ENCODE data around the gene TENM4. TPM values are rescaled to one million over a fixed set of nuclear protein-coding genes. Genes with fewer than 3 reads are reported as not detected.

TENM4 gene
- polyA plus RNA-seq, 2 of the 4 experiments (the other 2 are of a cell fraction) = 0.06 to 0.31 TPM

DNA sequence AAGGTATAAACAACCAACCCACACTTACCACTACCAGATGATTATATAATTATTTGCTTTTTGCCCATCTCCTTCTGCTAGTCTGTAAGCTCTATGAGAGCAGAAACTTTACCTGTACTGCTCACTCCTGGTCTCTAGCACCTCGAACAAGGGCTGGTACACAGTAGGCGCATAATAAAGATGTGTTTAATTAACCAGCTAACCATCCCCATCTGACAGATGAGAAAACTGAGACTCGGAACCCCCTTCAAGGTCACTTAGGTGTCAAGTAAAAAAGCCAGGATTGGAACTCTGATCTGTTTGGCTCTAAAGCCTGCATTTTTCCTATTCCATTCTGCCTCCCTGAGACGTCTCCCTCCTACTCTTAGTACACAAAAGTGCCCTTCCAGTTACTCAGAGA is 370.3 kb downstream of the TENM4 start:
- DNase-seq (ENCODE audit: low read depth in 1 of 2, low spot score in 1 of 2) (no peak), FAIRE-seq (no peak), ATAC-seq (no peak)
- POLR2A ChIA-PET = no interaction called here
- 65% methylated on average over 4 of the region's 4 CpGs for WGBS (ENCODE audit: missing lambda C conversion rate)
- no peak for TF ChIP-seq ZSCAN20 (CRISPR knock-in tag; IDR thresholded peaks at IDR 0.05)
- TF ChIP-seq SREBF2 (IDR thresholded peaks at IDR 0.05) = no peak
- no peak for TF ChIP-seq JUNB (IDR thresholded peaks at IDR 0.05)
- no peak for TF ChIP-seq RCOR1 (IDR thresholded peaks at IDR 0.05; ENCODE audit: low read depth, low read length)
- no peak for TF ChIP-seq HOXA7 (CRISPR knock-in tag; IDR thresholded peaks at IDR 0.05)
- no peak for TF ChIP-seq EHMT2 (IDR thresholded peaks at IDR 0.05; ENCODE audit: low read depth)
- TF ChIP-seq, protein P1, sequence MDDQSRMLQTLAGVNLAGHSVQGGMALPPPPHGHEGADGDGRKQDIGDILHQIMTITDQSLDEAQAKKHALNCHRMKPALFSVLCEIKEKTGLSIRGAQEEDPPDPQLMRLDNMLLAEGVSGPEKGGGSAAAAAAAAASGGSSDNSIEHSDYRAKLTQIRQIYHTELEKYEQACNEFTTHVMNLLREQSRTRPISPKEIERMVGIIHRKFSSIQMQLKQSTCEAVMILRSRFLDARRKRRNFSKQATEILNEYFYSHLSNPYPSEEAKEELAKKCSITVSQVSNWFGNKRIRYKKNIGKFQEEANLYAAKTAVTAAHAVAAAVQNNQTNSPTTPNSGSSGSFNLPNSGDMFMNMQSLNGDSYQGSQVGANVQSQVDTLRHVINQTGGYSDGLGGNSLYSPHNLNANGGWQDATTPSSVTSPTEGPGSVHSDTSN (IDR thresholded peaks at IDR 0.05) = no peak
- TF ChIP-seq, protein P2, sequence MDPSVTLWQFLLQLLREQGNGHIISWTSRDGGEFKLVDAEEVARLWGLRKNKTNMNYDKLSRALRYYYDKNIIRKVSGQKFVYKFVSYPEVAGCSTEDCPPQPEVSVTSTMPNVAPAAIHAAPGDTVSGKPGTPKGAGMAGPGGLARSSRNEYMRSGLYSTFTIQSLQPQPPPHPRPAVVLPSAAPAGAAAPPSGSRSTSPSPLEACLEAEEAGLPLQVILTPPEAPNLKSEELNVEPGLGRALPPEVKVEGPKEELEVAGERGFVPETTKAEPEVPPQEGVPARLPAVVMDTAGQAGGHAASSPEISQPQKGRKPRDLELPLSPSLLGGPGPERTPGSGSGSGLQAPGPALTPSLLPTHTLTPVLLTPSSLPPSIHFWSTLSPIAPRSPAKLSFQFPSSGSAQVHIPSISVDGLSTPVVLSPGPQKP (IDR thresholded peaks at IDR 0.05; ENCODE audit: low read depth, low read length) = no peak
- TF ChIP-seq SMC3 (IDR thresholded peaks at IDR 0.05) = no peak
- no peak for TF ChIP-seq EHF (CRISPR knock-in tag; IDR thresholded peaks at IDR 0.05)
- TF ChIP-seq MYC (IDR thresholded peaks at IDR 0.05; ENCODE audit: borderline replicate concordance, low read length) = no peak
- TF ChIP-seq KDM1A (IDR thresholded peaks at IDR 0.05; ENCODE audit: low read depth) = no peak
- TF ChIP-seq CHD2 (IDR thresholded peaks at IDR 0.05; ENCODE audit: low read length, partially characterized antibody) = no peak
- no peak for TF ChIP-seq JUN (IDR thresholded peaks at IDR 0.05)
- TF ChIP-seq, protein P3, sequence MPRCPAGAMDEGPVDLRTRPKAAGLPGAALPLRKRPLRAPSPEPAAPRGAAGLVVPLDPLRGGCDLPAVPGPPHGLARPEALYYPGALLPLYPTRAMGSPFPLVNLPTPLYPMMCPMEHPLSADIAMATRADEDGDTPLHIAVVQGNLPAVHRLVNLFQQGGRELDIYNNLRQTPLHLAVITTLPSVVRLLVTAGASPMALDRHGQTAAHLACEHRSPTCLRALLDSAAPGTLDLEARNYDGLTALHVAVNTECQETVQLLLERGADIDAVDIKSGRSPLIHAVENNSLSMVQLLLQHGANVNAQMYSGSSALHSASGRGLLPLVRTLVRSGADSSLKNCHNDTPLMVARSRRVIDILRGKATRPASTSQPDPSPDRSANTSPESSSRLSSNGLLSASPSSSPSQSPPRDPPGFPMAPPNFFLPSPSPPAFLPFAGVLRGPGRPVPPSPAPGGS (IDR thresholded peaks at IDR 0.05) = no peak
- TF ChIP-seq, protein P4, sequence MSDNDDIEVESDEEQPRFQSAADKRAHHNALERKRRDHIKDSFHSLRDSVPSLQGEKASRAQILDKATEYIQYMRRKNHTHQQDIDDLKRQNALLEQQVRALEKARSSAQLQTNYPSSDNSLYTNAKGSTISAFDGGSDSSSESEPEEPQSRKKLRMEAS (IDR thresholded peaks at IDR 0.05) = no peak
- TF ChIP-seq HOXB5 (CRISPR knock-in tag; IDR thresholded peaks at IDR 0.05) = no peak
- H3K9me3 ChIP-seq = no peaks in the 10 kb centered on the region
- H3K4me3 ChIP-seq = no peak overlapping the region
- CTCF ChIA-PET = interaction anchor here (0.8 to 2.3 kb wide), 3 partner anchors 28 to 423 kb away, joined by 3 to 8 read pairs (median 6); no protein-coding TSS in a partner anchor
- H3K4me2 ChIP-seq = no peak overlapping the region
- H3K27ac ChIP-seq = no peak overlapping the region
- H3K4me1 ChIP-seq = no peaks in the 10 kb centered on the region

DNA sequence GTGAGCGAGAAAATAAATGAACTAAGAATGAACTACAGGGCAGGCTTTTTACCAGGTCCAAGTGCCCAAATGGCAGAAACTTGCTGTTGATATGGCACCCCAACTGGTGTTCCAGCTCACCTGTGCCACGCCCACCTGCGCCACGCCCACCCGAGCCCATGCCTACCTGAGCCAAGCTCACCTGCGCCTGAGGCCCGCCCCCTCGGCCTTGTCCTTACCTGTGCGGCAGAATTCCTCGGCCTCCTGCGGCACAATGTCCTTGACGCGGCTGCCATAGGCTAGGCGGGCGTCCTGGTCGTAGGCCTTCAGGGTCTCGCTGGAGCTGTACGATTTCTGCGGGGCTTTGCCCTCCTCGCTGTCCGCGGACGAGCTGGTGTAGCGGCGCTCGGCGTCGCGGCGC is 371.3 kb downstream of the TENM4 start:
- no peaks in the 10 kb centered on the region for H3K9me3 ChIP-seq
- ATAC-seq (no peak), DNase-seq (ENCODE audit: low read depth in 1 of 2, low spot score in 1 of 2) (no peak), FAIRE-seq (no peak)
- CTCF ChIA-PET = interaction anchor here (0.8 to 2.3 kb wide), 3 partner anchors 12 to 31 kb away, joined by 3 to 8 read pairs (median 3); no protein-coding TSS in a partner anchor
- H3K27ac ChIP-seq = no peak overlapping the region
- POLR2A ChIA-PET = no interaction called here
- no peaks in the 10 kb centered on the region for H3K4me1 ChIP-seq
- TF ChIP-seq PHF8 (IDR thresholded peaks at IDR 0.05; ENCODE audit: borderline replicate concordance, low read depth) = no peak
- no peak for TF ChIP-seq RAD21 (conservative IDR thresholded peaks at IDR 0.05 in 1 of 2, IDR thresholded peaks at IDR 0.05 in 1 of 2)
- TF ChIP-seq HOXA7 (CRISPR knock-in tag; IDR thresholded peaks at IDR 0.05) = no peak
- TF ChIP-seq EP300 (IDR thresholded peaks at IDR 0.05) = no peak
- TF ChIP-seq HDAC2 (IDR thresholded peaks at IDR 0.05) = no peak
- no peak for TF ChIP-seq SREBF2 (IDR thresholded peaks at IDR 0.05)
- TF ChIP-seq CBX8 (IDR thresholded peaks at IDR 0.05) = no peak
- TF ChIP-seq, protein P2 (IDR thresholded peaks at IDR 0.05; ENCODE audit: low read depth, low read length) = no peak
- TF ChIP-seq, protein P4 (IDR thresholded peaks at IDR 0.05) = no peak
- TF ChIP-seq, protein P3 (IDR thresholded peaks at IDR 0.05) = no peak
- WGBS (ENCODE audit: missing lambda C conversion rate) = 93% methylated on average over 25 of the region's 30 CpGs
- no peak overlapping the region for H3K4me2 ChIP-seq
- no peak overlapping the region for H3K4me3 ChIP-seq
